A549 (cell line): ENCODE measurements around the gene ANK2. TPM values are rescaled to one million over a fixed set of nuclear protein-coding genes. Genes with fewer than 3 reads are reported as not detected.

Experiments used
- ATAC-seq, 2 experiments: fragments of 200-7000 bp in 1 of 2; fragments of >200 bp in 1 of 2; cut with Nextera tagmentation in 1 of 2; cut with Tn5 transposase in 1 of 2; 3 replicates each; pipeline versions ENCODE4 v1.8.0 to v1.9.1; 2018 to 2020; ENCODE audit warnings: mild to moderate bottlenecking in 1 of 2, moderate library complexity in 1 of 2
- CTCF ChIA-PET: fragments of 300-600 bp; sonication (Branson Sonifier 250); formaldehyde crosslinking; extraction: SDS; loops from one replicate; lab custom pipeline; 2021; ENCODE audit warnings: antibody characterized with exemption, inconsistent platforms; lab: Yijun Ruan, JAX
- POLR2A ChIA-PET: fragments of 350-600 bp; formaldehyde crosslinking; extraction: SDS; loops from one replicate; lab custom pipeline; 2021; ENCODE audit warnings: antibody characterized with exemption, inconsistent platforms; lab: Yijun Ruan, JAX
- DNase-seq, 2 experiments: peaks; one replicate each; pipeline versions ENCODE4 v3.0.0 to v3.0.0-alpha.2; 2011 to 2016; ENCODE audit warnings: low read depth in 1 of 2, low spot score in 1 of 2
- FAIRE-seq: peaks from 2 replicates; lab custom pipeline; 2011; peaks lifted over from hg19 to GRCh38; lab: Jason Lieb, UNC
- H3K27ac ChIP-seq, 2 experiments: fragments of >200 bp; sonication (Bioruptor Twin); formaldehyde crosslinking; 3 replicates each; pipeline ENCODE4 v1.5.1; 2016 to 2017
- H3K4me1 ChIP-seq: fragments of >200 bp; sonication (Bioruptor Twin); formaldehyde crosslinking; 3 replicates; pipeline ENCODE4 v1.6.1; 2016
- H3K4me2 ChIP-seq: fragments of >200 bp; sonication (Bioruptor Twin); formaldehyde crosslinking; 3 replicates; pipeline ENCODE4 v1.6.1; 2016
- H3K4me3 ChIP-seq: fragments of >200 bp; sonication (Bioruptor Twin); formaldehyde crosslinking; 3 replicates; pipeline ENCODE4 v1.5.1; 2016
- H3K9me3 ChIP-seq: fragments of >200 bp; sonication (Bioruptor Twin); formaldehyde crosslinking; 3 replicates; pipeline ENCODE4 v1.6.1; 2016
- BCL3 ChIP-seq: fragments of >200 bp; sonication (Bioruptor Twin); formaldehyde crosslinking; IDR thresholded peaks from 3 replicates; pipeline ENCODE4 v1.6.1; 2016
- CHD4 ChIP-seq: fragments of 200-600 bp; sonication (generic); IDR thresholded peaks from 2 replicates; pipeline ENCODE4 v1.6.1; 2016; ENCODE audit warnings: antibody characterized with exemption, mild to moderate bottlenecking, borderline replicate concordance
- FOSB ChIP-seq: fragments of 250-450 bp; sonication (Bioruptor Pico); IDR thresholded peaks from 2 replicates; pipeline ENCODE4 v1.5.0; 2020; ENCODE audit warnings: mild to moderate bottlenecking, moderate library complexity
- HMGXB4 ChIP-seq: fragments of 250-450 bp; sonication (Bioruptor Pico); IDR thresholded peaks from 2 replicates; pipeline ENCODE4 v1.5.0; 2021; ENCODE audit warnings: mild to moderate bottlenecking, moderate library complexity, borderline replicate concordance
- HOXA7 ChIP-seq: fragments of 250-450 bp; sonication (Bioruptor Pico); IDR thresholded peaks from 2 replicates; pipeline ENCODE4 v1.5.0; 2020; ENCODE audit warnings: mild to moderate bottlenecking, moderate library complexity
- HOXB13 ChIP-seq: fragments of 250-450 bp; sonication (Bioruptor Pico); IDR thresholded peaks from 2 replicates; pipeline ENCODE4 v1.5.0; 2020; ENCODE audit warnings: low read depth, mild to moderate bottlenecking, moderate library complexity
- MAFK ChIP-seq: fragments of 450-650 bp; IDR thresholded peaks from 2 replicates; pipeline ENCODE4 v1.6.1; 2014; ENCODE audit not compliant: partially characterized antibody
- MYC ChIP-seq: IDR thresholded peaks from 2 replicates; pipeline ENCODE4 v1.6.1; 2012; ENCODE audit warnings: mild to moderate bottlenecking, inconsistent platforms, low read length, improper control_type of control experiment, borderline replicate concordance
- NR3C1 ChIP-seq: fragments of >200 bp; sonication (Bioruptor Twin); formaldehyde crosslinking; IDR thresholded peaks from 3 replicates; pipeline ENCODE4 v1.6.1; 2017
- PHF8 ChIP-seq: fragments of 200-600 bp; sonication (generic); IDR thresholded peaks from 2 replicates; pipeline ENCODE4 v1.6.1; 2016; ENCODE audit warnings: low read depth, mild to moderate bottlenecking, antibody characterized with exemption, moderate library complexity, borderline replicate concordance
- RARB ChIP-seq: fragments of 250-450 bp; sonication (Bioruptor Pico); IDR thresholded peaks from 2 replicates; pipeline ENCODE4 v1.8.0; 2021; ENCODE audit warnings: mild to moderate bottlenecking, moderate library complexity
- RCOR1 ChIP-seq: fragments of 150-350 bp; IDR thresholded peaks from 2 replicates; pipeline ENCODE4 v1.6.1; 2014; ENCODE audit warnings: antibody characterized with exemption, low read length, low read depth
- RNF2 ChIP-seq: fragments of 200-600 bp; sonication (generic); IDR thresholded peaks from 2 replicates; pipeline ENCODE4 v1.6.1; 2016; ENCODE audit warnings: low read depth, mild to moderate bottlenecking, antibody characterized with exemption, moderate library complexity, borderline replicate concordance
- TP53 ChIP-seq: fragments of 250-450 bp; sonication (Bioruptor Pico); IDR thresholded peaks from 2 replicates; pipeline ENCODE4 v1.5.0; 2021; ENCODE audit warnings: mild to moderate bottlenecking, moderate library complexity
- USF2 ChIP-seq: fragments of 450-650 bp; IDR thresholded peaks from 2 replicates; pipeline ENCODE4 v1.6.1; 2014; ENCODE audit warnings: antibody characterized with exemption
- ZNF302 ChIP-seq: fragments of 250-450 bp; sonication (Bioruptor Pico); IDR thresholded peaks from 2 replicates; pipeline ENCODE4 v1.9.0; 2021; ENCODE audit warnings: inconsistent platforms, mild to moderate bottlenecking, moderate library complexity
- ZSCAN20 ChIP-seq: fragments of 250-450 bp; sonication (Bioruptor Pico); IDR thresholded peaks from 2 replicates; pipeline ENCODE4 v1.8.0; 2022; ENCODE audit warnings: mild to moderate bottlenecking, moderate library complexity
- WGBS: methylation state at CpG from one replicate; pipeline ENCODE4 v1.1.6; 2017; ENCODE audit errors: missing lambda C conversion rate; 5-methylcytosine and 5-hydroxymethylcytosine counted together
- polyA plus RNA-seq, 4 experiments: library from polyadenylated mRNA; depleted of rRNA in 3 of 4; stranded (reverse); fragments of >200 nt; fragmentation: RNase III in 1 of 4; extraction: RNeasy Plus Mini Kit Qiagen cat#74134 plus additional on column Dnase treatment in 1 of 4; gene quantifications; 2 replicates in 3 of 4; 3 replicates in 1 of 4; pipeline ENCODE4 v1.2.3, GENCODE V29; 2011 to 2017

Gene ANK2
- polyA plus RNA-seq, 2 of the 4 experiments (the other 2 are of a cell fraction) = 1.4 to 3.1 TPM

GRCh38 chr4:113339430-113339813 is 290.0 kb downstream of the ANK2 start:
- 63% methylated on average over 4 of the region's 4 CpGs for WGBS
- TF ChIP-seq RNF2 = no peak
- TF ChIP-seq MAFK = peak; percentile 32
- ChIA-PET CTCF (interaction anchor here (0.5 kb wide), 1 partner anchor 1321 kb away, joined by 3 read pairs; no protein-coding TSS in a partner anchor), POLR2A (no interaction called here)
- ATAC-seq (no peak), DNase-seq (no peak), FAIRE-seq (no peak)
- Histone ChIP-seq H3K27ac (no peak overlapping the region), H3K4me2 (no peak overlapping the region), H3K4me3 (no peak overlapping the region), H3K4me1 (no peaks in the 10 kb centered on the region), H3K9me3 (no peaks in the 10 kb centered on the region)

GRCh38 chr4:113344100-113344499 is 294.6 kb downstream of the ANK2 start:
- no peak overlapping the region for H3K4me3 ChIP-seq
- ATAC-seq (no peak), DNase-seq (no peak), FAIRE-seq (no peak)
- ChIA-PET POLR2A (no interaction called here), CTCF (no interaction called here)
- TF ChIP-seq FOSB (CRISPR knock-in tag) (no peak), MYC (no peak), NR3C1 (no peak), RCOR1 (no peak), BCL3 (no peak), HMGXB4 (CRISPR knock-in tag) (no peak), RNF2 (no peak)
- H3K4me1 ChIP-seq = no peaks in the 10 kb centered on the region
- H3K27ac ChIP-seq = no peak overlapping the region
- WGBS = 64% methylated on average over 3 of the region's 3 CpGs
- no peaks in the 10 kb centered on the region for H3K9me3 ChIP-seq
- no peak overlapping the region for H3K4me2 ChIP-seq

- ChIA-PET CTCF (no interaction called here), POLR2A (no interaction called here)
- no peak for DNase-seq
- Histone ChIP-seq H3K9me3 (no peaks in the 10 kb centered on the region), H3K4me3 (no peak overlapping the region), H3K4me2 (no peak overlapping the region), H3K4me1 (no peaks in the 10 kb centered on the region), H3K27ac (no peak overlapping the region)
- FAIRE-seq = no peak
- ATAC-seq = no peak
- 41% methylated on average over 2 of the region's 2 CpGs for WGBS
- TF ChIP-seq RNF2 (no peak), HOXA7 (CRISPR knock-in tag) (no peak), CHD4 (no peak), ZNF302 (no peak), USF2 (no peak), PHF8 (no peak), RARB (no peak), ZSCAN20 (CRISPR knock-in tag) (no peak), HOXB13 (CRISPR knock-in tag) (no peak), TP53 (CRISPR knock-in tag) (no peak)
- TF ChIP-seq, all 56 proteins: peak for 0
These were observed 297.8 kb downstream of the ANK2 start for GRCh38 chr4:113347245-113347644.
